MM.1S (cell line): ENCODE results near the gene SLC17A7.
"Not testable (repeated sequence)": the region's sequence is repeated elsewhere in the genome, so short reads cannot be mapped to it uniquely, and the experiment has no call there.

ENCODE experiments used
- DNase-seq: peaks from one replicate; pipeline ENCODE4 v3.0.0-alpha.2; 2015
- H2AFZ ChIP-seq: fragments of 300-600 bp; sonication (generic); 2 replicates; pipeline ENCODE4 v1.6.0; 2016; ENCODE audit warnings: antibody characterized with exemption, low read length
- H3F3A ChIP-seq: fragments of 300-600 bp; sonication (generic); 2 replicates; pipeline ENCODE4 v1.6.1; 2016; ENCODE audit warnings: mild to moderate bottlenecking, antibody characterized with exemption, low read length, moderate library complexity, mixed read lengths; ENCODE audit not compliant: insufficient read depth
- H3K27ac ChIP-seq: fragments of 300-600 bp; sonication (generic); 2 replicates; pipeline ENCODE4 v1.5.1; 2016; ENCODE audit warnings: mild to moderate bottlenecking, low read length
- H3K27me3 ChIP-seq: fragments of 300-600 bp; sonication (generic); replicated peaks from 2 replicates; pipeline ENCODE4 v1.6.0; 2016; ENCODE audit warnings: low read length; ENCODE audit not compliant: insufficient read depth
- H3K36me3 ChIP-seq: fragments of 300-600 bp; sonication (generic); replicated peaks from 2 replicates; pipeline ENCODE4 v1.6.1; 2016; ENCODE audit warnings: mild to moderate bottlenecking, low read length, mixed read lengths; ENCODE audit not compliant: insufficient read depth
- H3K4me1 ChIP-seq: fragments of 300-600 bp; sonication (generic); 2 replicates; pipeline ENCODE4 v1.6.1; 2016; ENCODE audit warnings: low read length, mixed read lengths
- H3K4me2 ChIP-seq: fragments of 300-600 bp; sonication (generic); 2 replicates; pipeline ENCODE4 v1.6.0; 2016; ENCODE audit warnings: low read depth, low read length
- H3K4me3 ChIP-seq: fragments of 300-600 bp; sonication (generic); 2 replicates; pipeline ENCODE4 v1.5.1; 2016; ENCODE audit warnings: low read length, mixed read lengths
- H3K79me2 ChIP-seq: fragments of 300-600 bp; sonication (generic); 2 replicates; pipeline ENCODE4 v1.6.1; 2016; ENCODE audit warnings: mixed run types, low read length, mixed read lengths
- H3K9ac ChIP-seq: fragments of 300-600 bp; sonication (generic); 2 replicates; pipeline ENCODE4 v1.6.1; 2016; ENCODE audit warnings: low read length, mixed read lengths
- H3K9me2 ChIP-seq: fragments of 300-600 bp; sonication (generic); replicated peaks from 2 replicates; pipeline ENCODE4 v1.6.1; 2016; ENCODE audit warnings: mild to moderate bottlenecking, low read length, mixed read lengths; ENCODE audit not compliant: insufficient read depth
- H3K9me3 ChIP-seq: fragments of 300-600 bp; sonication (generic); replicated peaks from 2 replicates; pipeline ENCODE4 v1.6.1; 2016; ENCODE audit warnings: mild to moderate bottlenecking, low read length, mixed read lengths; ENCODE audit not compliant: insufficient read depth
- H4K20me1 ChIP-seq: fragments of 300-600 bp; sonication (generic); 2 replicates; pipeline ENCODE4 v1.6.1; 2016; ENCODE audit warnings: mild to moderate bottlenecking, low read length, moderate library complexity, mixed read lengths; ENCODE audit not compliant: insufficient read depth
- EZH2 ChIP-seq: fragments of 300-600 bp; sonication (generic); optimal IDR thresholded peaks from 2 replicates; pipeline ENCODE3; 2017; ENCODE audit warnings: low read depth, mild to moderate bottlenecking, antibody characterized with exemption, low read length, mixed read lengths
- EZH2phosphoT487 ChIP-seq: fragments of 300-600 bp; sonication (generic); IDR thresholded peaks from 2 replicates; pipeline ENCODE4 v1.6.1; 2018; ENCODE audit warnings: antibody characterized with exemption, low read length
- TF ChIP-seq, protein P1 (sequence below): fragments of 300-600 bp; sonication (generic); IDR thresholded peaks from 2 replicates; pipeline ENCODE4 v1.5.1; 2016; ENCODE audit warnings: antibody characterized with exemption, low read length, mixed read lengths

SLC17A7 gene

DNA sequence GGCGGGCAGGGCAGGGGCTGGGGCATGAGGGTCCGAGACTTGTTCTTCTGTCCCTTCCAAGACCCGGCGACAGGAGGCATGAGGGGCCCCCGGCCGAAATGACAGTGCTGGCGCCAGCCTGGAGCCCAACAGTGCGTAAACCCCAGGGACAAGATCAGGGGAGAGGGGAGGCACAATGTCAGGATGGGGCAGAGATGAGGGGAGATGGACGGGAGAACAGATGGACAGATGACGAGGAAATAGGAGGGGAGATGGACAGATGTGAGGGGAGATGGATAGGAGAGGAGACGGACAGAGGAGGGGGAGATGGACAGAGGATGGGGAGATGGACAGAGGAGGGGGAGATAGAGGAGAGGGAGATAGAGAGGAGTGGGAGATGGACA, 33.2 kb upstream of the SLC17A7 start:
- peak overlapping the region; percentile 95 for H2AFZ ChIP-seq

GRCh38 chr19:49473868-49474541, 32.7 kb upstream of the SLC17A7 start, which contains the start of gene FLT3LG:
Gene FLT3LG (plus strand): TSS chr19:49474215. CDS start chr19:49474640, 425 bp downstream.
- Histone ChIP-seq H3K4me1 (peaks cover 7% of the 10 kb centered on the region), H3K27ac (peak within 1 kb of the TSS; percentile 51; the same call in 1 of the 2 replicates), H4K20me1 (no peaks in the 10 kb centered on the region), H3K27me3 (no peaks in the 10 kb centered on the region), H3K9me3 (no peaks in the 10 kb centered on the region), H3F3A (0 out of 2 replicates have a peak, but pooled peaks cover 5% of the 10 kb centered on the region), H3K79me2 (peaks cover 4% of the 10 kb centered on the region), H3K9me2 (no peaks in the 10 kb centered on the region), H3K4me3 (peak within 1 kb of the TSS; percentile 82), H3K9ac (peak within 1 kb of the TSS; percentile 85), H3K4me2 (peak within 1 kb of the TSS; percentile 96), H3K36me3 (no peaks in the 10 kb centered on the region), H2AFZ (peak within 1 kb of the TSS; percentile 95)
- peak; percentile 92 for DNase-seq
- TF ChIP-seq EZH2phosphoT487 (no peak), EZH2 (no peak)
- TF ChIP-seq, protein P1, sequence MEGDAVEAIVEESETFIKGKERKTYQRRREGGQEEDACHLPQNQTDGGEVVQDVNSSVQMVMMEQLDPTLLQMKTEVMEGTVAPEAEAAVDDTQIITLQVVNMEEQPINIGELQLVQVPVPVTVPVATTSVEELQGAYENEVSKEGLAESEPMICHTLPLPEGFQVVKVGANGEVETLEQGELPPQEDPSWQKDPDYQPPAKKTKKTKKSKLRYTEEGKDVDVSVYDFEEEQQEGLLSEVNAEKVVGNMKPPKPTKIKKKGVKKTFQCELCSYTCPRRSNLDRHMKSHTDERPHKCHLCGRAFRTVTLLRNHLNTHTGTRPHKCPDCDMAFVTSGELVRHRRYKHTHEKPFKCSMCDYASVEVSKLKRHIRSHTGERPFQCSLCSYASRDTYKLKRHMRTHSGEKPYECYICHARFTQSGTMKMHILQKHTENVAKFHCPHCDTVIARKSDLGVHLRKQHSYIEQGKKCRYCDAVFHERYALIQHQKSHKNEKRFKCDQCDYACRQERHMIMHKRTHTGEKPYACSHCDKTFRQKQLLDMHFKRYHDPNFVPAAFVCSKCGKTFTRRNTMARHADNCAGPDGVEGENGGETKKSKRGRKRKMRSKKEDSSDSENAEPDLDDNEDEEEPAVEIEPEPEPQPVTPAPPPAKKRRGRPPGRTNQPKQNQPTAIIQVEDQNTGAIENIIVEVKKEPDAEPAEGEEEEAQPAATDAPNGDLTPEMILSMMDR, result peak; percentile 99

More for the DNA sequence above, 33.2 kb upstream of the SLC17A7 start:
- Histone ChIP-seq H3K27me3 (no peaks in the 10 kb centered on the region), H3K9ac (peak overlapping the region; percentile 85), H3K79me2 (peaks cover 4% of the 10 kb centered on the region), H3K9me3 (no peaks in the 10 kb centered on the region), H3K4me3 (peak overlapping the region; percentile 82), H3K4me2 (peak overlapping the region; percentile 96), H3K36me3 (no peaks in the 10 kb centered on the region), H3K27ac (peak overlapping the region; percentile 51; the same call in 1 of the 2 replicates), H3K9me2 (no peaks in the 10 kb centered on the region), H3F3A (0 out of 2 replicates have a peak, but pooled peaks cover 5% of the 10 kb centered on the region), H4K20me1 (no peaks in the 10 kb centered on the region), H3K4me1 (peaks cover 7% of the 10 kb centered on the region)
- TF ChIP-seq EZH2 (no peak), EZH2phosphoT487 (no peak)
- TF ChIP-seq, protein P1, result no peak
- DNase-seq, result no peak

DNA sequence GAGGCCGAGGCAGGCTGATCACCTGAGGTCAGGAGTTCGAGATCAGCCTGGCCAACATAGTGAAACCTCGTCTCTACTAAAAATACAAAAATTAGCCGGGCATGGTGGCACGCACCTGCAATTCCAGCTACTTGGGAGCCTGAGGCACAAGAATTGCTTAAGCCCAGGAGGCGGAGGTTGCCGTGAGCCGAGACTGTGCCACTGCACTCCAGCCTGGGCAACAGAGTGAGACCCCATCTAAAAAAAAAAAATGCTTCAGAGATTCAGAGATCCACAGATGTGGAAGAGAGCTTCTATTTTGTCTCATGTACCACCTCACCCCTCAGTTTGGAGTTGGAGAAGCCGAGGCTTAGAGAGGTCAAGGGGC, 32.2 kb upstream of the SLC17A7 start:
- DNase-seq, H3F3A ChIP-seq, H3K27me3 ChIP-seq, H3K36me3 ChIP-seq, H3K9me2 ChIP-seq, H4K20me1 ChIP-seq, H3K9me3 ChIP-seq, H3K79me2 ChIP-seq: not testable (repeated sequence)
- Histone ChIP-seq H3K4me2 (peak overlapping the region; percentile 96), H3K9ac (peak overlapping the region; percentile 85), H2AFZ (peak overlapping the region; percentile 95), H3K4me1 (peaks cover 12% of the 10 kb centered on the region), H3K4me3 (peak overlapping the region; percentile 82), H3K27ac (peak overlapping the region; percentile 51; the same call in 1 of the 2 replicates)

DNA sequence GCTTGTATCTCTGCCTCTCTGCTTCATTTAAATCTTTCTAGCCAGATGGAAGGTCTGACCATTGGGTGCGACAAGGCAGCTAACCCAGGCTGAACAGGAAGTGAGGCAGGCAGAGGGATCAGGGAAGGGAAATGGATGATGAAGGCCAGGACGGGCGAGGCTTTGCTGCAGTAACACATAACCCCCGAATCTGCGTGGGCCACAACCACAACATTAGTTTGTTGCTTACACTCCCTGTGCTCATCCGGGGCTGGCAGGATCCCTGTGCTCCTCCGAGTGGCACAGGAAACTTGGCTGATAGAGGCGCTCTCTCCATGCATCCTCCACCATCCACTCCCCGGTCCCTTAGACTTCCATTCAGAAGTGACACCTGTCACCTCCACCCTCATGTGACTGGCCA, 31.6 kb upstream of the SLC17A7 start:
- Histone ChIP-seq H3K9me3 (no peaks in the 10 kb centered on the region), H3K27me3 (no peaks in the 10 kb centered on the region), H3F3A (0 out of 2 replicates have a peak, but pooled peaks cover 5% of the 10 kb centered on the region), H3K9me2 (no peaks in the 10 kb centered on the region), H4K20me1 (no peaks in the 10 kb centered on the region), H3K4me2 (no peak overlapping the region), H3K4me3 (no peak overlapping the region), H3K79me2 (peaks cover 4% of the 10 kb centered on the region), H2AFZ (no peak overlapping the region), H3K27ac (no peak overlapping the region), H3K36me3 (no peaks in the 10 kb centered on the region), H3K9ac (no peak overlapping the region), H3K4me1 (peaks cover 15% of the 10 kb centered on the region)
- TF ChIP-seq, protein P1, result no peak
- no peak for TF ChIP-seq EZH2phosphoT487
- no peak for TF ChIP-seq EZH2
- DNase-seq, result no peak
